ENCODE measurements around the gene RAB23. TPM values are rescaled to one million over a fixed set of nuclear protein-coding genes. Genes with fewer than 3 reads are reported as not detected.

RAB23 gene
- polyA plus RNA-seq, 1 donor: 10.1 TPM

DNA sequence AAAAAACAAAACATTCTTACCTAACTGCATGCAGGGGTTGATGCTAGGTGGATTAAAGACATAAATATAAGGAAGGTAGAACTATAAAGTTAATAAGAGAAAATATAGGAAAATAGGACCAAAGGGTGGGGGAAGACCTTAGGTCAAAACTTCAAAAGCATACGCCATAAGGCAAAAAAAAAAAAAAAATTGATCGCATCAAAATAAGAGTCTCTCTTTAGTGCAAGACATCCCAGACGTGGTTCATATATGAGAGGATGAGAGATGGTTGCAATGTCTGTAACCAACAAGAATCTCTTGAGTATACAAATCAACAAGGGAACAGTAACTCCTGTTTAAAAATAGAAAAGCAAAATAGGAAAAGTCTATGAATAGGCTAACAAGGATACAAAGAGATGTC lies 41.5 kb downstream of the RAB23 start:
- no peak for DNase-seq

- peak; percentile 86 for DNase-seq
Measured at GRCh38 chr6:57177545-57178265, 44.4 kb downstream of the RAB23 start.

- DNase-seq: no peak
Measured at GRCh38 chr6:57174511-57174907, 47.6 kb downstream of the RAB23 start.

DNA sequence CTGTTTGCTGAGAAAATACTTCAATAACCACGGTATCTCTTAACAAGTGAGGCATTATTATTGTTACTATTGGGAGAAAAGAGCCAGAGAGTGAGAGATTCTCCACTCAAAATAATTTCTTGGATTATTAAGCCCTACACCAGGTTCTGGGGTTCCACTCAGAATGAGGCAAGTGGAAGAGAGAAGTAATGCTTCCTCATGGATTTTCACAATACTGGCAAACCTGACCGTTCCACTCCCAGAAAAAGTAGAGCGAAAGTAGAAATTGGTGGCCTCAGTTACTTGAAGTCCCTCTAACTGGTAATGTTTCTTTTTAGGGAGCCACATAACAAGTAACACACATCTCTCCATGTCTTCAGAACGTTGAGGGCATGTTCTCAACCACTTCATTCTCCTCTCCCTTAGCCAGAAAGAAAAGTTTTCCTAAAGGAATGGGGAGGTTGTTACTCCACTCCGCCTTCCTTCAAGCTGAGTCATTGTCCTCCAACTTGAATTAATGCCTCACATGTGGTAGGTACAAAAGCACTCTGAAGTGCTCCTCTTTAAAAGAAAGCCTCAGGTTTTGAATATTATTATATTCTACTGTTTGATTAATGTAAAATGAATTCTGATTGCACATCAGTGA lies 48.1 kb downstream of the RAB23 start:
- peak; percentile 26 for DNase-seq

DNA sequence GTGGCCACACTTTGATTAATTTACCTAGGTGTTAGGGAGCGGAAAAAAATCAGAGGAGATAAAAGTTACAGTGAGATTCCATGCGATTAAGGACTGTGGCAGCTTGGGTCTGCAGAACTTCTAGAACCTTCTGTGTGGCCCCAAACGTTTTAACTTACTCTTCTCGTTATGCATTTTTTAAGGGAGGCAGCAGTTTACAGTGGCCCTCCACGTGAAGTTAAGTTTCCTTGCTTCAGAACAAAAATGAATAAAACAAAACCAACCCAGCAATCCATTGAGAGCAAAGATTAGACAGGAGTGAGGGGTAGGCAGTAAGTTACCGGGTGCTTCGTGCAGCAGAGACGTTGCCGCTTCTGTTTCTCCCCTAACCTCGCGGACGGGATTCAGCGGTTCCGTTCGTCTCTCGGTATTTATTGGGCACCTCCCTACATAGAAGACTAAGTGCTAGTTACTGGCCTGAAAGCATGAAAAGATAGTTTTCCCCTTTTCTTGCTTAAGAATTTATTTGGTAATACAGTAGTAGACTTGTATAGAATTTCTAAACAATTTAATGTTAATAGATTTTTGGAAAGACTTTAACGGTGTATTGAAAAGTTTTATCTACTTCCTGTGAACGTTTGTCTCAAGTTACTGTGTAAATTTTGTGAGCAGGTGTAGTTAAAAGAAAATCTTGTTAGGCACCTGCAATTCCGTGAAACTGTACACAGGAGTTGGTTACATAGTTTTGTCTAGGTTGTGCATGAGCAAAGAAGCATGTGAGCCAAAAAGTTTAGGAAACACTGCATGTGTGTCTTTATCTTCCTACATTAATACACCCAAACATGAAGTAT lies 48.8 kb downstream of the RAB23 start:
- peak; percentile 29 for DNase-seq

DNA sequence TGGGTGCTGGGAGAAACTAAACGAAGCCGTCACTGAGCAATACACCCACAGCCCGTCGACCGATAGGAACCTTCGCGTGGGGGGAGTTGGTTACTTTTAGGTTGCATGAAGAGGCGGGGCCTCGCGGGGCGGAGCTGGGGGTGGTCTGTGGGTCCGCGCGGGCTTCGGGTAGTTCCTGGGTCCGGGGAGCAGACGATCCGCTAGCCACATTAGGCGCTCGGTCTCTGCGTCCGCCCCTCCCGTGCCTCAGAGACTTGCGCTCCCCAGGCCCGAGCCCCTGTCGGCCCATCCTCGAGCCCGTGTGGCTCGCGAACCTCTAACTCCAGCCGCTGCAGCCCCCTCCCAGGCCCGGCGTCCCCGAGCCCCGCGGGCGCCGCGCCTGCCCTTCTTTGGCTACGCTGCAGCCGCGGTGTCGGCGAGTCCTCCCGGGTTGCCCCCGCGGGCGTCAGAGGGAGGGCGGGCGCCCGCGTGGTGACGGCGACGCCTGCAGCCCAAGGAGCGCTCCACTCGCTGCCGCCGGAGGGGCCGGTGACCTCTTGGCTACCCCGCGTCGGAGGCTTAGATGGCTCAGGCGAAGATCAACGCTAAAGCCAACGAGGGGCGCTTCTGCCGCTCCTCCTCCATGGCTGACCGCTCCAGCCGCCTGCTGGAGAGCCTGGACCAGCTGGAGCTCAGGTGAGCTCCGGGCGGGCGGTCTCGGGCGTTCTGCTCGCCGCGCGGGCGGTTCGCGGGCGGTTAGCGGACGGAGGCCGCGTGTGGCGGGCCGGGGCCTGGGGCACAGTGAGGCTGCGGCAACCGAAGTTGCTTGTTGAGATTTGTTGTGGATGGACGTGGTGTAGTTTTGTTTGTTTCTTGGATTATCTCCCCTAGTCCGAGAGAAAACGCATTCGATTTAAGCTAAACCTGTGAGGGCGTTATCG lies 49.7 kb downstream of the RAB23 start, which contains the start of gene BAG2:
BAG2 (plus strand) TSS at position 191 of the 920 bp plus-strand sequence; CDS start at position 563, 372 bp downstream.
- peak; percentile 90 for DNase-seq

GRCh38 chr6:57165080-57165479 lies 57.0 kb downstream of the RAB23 start:
- no peak for DNase-seq

DNA sequence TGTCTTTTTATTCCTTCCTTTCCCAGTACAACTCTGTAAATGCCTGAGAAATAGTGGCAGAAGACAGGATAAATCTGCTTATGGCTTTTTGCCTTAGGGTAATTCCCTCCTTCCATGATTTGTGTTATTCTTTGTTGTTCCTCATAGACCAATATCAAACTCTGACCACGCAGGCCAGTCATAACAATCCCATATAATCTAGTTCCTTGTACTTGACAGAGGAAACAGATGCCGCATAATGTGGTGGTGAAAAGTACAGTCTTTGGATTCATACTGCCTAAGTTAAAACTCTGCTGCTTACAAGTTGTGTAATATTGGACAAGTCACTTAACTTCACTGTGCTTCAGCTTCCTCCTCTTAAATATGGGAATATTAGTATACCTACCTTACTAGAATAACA lies 58.2 kb downstream of the RAB23 start:
- no peak for DNase-seq

DNA sequence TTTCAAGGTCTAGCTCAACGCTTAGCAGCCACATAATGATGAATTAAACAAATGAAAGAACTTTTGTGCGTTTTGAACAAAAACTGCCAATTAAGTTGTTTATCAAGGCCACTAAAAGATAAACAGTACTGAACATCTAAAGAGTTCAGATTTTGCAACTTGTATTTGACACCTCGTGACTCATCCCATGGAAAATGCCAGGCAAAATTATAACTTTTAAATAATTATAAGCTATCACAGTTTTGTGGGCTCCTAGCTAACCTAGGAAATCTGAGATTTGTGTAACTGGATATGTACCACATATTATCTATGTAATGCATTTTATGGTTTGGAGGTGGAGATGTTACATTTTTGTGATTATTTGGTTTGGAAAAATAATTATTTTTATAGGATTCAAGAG lies 59.6 kb downstream of the RAB23 start:
- DNase-seq: no peak

DNA sequence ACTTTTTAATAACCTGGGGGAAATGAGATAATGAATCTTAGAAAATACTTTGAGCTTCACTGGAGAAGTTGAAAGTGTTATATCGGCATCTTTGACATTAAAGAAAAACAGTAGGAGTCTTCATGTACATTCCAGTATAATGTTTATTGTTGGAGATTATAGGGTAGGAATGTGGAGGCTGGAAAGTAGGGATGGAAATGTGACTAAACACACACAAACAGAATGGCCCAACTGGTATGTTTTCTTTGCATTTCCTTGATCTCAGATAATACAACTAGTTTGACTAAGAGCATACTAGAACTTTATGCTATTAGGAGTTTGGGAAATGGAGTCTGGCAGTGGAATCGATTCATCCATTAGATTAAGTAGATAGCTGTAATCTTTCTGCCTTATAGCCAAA lies 60.1 kb downstream of the RAB23 start:
- DNase-seq: no peak

DNA sequence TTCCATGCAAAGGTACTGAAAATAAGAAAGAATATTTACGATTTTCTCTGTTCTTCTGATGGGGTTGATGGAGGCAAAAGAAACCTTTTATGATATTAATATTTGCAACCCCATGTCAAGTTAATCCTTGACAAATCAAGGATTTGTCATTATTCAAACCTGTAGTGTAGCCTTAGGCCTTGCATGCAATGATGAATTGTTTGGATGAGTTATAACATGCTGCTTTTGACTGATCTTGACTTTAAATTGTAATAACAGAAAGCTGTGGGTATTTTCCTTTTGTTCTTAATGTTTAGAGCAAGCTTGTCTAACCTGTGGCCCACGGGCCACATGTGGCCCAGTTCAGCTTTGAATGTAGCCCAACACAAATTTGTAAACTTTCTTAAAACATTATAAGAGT lies 63.0 kb downstream of the RAB23 start:
- DNase-seq: no peak

DNA sequence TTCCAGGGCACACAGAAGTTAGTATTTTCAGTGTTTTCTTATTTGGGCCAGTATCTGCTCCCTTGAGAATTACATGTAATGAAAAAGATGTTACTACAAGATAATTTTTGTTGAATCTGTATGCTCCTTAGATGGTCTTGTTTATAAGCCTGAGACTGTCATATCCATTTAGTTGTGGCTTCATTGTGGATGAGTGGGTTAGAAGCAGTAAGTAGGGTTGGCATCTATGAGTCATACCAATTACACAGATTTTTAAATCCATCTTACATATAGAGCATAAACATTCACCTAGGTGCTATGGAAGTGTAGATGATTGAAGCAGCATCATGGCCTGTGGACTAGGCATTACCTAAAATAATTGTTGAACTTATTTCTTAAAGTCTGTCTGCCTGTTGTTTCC lies 63.4 kb downstream of the RAB23 start:
- DNase-seq: no peak

DNA sequence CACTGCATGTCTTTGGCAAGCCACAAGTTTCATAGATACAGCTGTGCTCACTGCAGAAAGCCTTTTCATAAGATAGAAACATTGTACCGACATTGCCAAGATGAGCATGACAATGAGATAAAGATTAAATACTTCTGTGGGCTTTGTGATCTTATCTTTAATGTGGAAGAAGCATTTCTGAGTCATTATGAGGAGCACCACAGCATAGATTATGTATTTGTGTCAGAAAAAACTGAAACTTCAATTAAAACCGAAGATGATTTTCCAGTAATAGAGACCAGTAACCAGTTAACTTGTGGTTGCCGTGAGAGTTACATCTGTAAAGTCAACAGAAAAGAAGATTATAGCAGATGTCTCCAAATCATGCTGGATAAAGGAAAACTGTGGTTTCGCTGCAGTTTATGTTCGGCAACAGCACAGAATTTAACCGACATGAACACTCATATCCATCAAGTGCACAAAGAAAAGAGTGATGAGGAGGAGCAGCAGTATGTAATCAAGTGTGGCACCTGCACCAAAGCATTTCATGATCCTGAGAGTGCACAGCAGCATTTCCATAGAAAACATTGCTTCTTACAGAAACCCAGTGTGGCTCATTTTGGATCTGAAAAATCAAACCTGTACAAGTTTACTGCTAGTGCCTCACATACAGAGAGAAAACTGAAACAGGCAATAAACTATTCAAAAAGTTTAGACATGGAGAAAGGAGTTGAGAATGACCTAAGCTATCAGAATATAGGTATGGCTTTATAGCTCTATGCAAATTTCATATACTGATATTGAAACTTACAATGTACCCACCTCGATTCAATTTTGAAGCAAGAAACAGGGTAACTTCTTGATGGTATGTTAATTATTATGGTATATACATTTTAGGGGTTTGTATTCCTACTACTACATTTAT lies 73.9 kb downstream of the RAB23 start:
- DNase-seq: no peak

- no peak for DNase-seq
Measured at GRCh38 chr6:57147401-57147800, 74.7 kb downstream of the RAB23 start.

- no peak for DNase-seq
Measured at GRCh38 chr6:57143690-57144089, 78.4 kb downstream of the RAB23 start.

DNA sequence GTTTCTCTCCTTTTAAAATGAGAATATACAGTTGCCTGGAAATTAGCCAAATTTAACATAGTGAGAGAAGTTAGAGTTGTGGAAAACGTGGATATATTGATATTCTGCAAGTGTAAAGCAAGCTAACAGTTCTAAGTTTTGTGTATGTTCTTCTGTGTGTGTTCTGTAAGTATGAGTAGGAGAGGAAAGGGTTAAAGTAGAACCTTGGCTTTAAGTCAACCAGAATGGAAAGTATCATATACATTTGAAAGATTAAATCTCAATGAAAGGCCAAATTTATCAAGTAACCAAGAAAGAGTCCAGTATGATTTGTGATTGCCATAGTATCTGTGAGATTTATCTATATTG lies 80.0 kb downstream of the RAB23 start:
- DNase-seq: no peak

DNA sequence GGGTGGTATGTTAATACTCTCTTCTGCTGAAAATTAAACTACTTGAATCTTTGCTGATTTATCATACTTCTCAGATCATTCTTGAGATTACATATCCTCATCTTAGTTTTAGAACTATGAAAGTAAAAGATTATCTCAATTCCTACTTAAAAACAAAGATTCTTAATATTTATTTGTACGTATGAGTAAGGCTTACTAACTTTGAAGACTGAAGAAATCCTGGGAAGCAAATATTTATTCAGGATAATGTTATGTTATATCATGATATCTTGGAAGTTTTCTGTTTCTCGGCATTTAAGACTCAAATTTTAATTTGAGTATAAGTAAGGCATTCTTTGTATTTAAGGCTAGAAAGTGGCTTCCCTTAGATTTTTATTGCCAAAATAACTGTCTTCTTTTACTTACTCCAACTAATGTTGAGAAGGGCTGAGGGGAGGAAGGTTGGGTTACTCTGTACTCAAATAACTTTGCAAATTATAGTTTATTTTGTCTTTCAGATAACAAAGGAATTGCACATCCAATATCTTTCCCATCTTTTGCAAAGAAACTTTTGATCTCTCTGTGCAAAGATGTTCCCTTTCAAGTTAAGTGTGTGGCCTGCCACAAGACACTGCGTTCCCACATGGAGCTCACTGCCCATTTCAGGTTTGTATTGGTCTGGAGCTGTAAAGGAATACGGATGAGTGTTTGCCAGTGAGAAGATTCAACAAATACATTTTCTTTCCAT lies 80.5 kb downstream of the RAB23 start:
- no peak for DNase-seq

DNA sequence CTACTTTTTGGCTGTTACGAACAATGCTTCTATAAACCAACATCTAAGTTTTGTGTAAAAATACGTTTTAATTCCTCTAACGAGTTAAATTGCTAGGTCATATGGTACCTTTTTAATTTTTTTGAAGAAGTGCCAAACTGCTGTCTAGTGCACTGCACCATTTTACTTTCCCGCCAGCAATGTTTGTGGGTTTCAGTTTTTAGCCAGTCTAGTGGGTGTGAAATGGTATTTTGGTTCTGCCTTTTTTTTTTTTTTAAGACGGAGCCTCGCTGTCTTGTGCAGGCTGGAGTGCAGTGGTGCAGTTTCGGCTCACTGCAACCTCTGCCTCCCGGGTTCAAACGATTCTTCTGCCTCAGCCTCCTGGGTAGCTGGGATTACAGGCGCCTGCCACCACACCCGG lies 84.1 kb downstream of the RAB23 start:
- DNase-seq: no peak

- no peak for DNase-seq
Measured at GRCh38 chr6:57137350-57137749, 84.8 kb downstream of the RAB23 start.
